Nephron progenitor cell (in vitro differentiated cells): ENCODE results near the gene SRMS.

Experiments used
- DNase-seq: peaks from one replicate; pipeline ENCODE4 v3.0.0; 2021
- H3K27ac Mint-ChIP-seq: 2 replicates; pipeline ENCODE4 v1.8.0; 2021; ENCODE audit warnings: mild to moderate bottlenecking, moderate library complexity, mixed read lengths
- H3K27me3 Mint-ChIP-seq: 2 replicates; pipeline ENCODE4 v1.8.0; 2021; ENCODE audit warnings: mild to moderate bottlenecking, low read depth, mixed read lengths; ENCODE audit not compliant: poor library complexity
- H3K36me3 Mint-ChIP-seq: 2 replicates; pipeline ENCODE4 v1.8.0; 2021; ENCODE audit warnings: low read depth, mixed read lengths
- H3K4me1 Mint-ChIP-seq: 2 replicates; pipeline ENCODE4 v1.8.0; 2021; ENCODE audit warnings: mixed read lengths
- H3K4me3 Mint-ChIP-seq: 2 replicates; pipeline ENCODE4 v1.8.0; 2021; ENCODE audit warnings: mild to moderate bottlenecking, moderate library complexity, mixed read lengths
- H3K9me3 Mint-ChIP-seq: 2 replicates; pipeline ENCODE4 v1.8.0; 2021; ENCODE audit warnings: mild to moderate bottlenecking, moderate library complexity, mixed read lengths
- TF ChIP-seq, protein P1 (sequence below): fragments of 200-600 bp; sonication (generic); IDR thresholded peaks from 2 replicates; pipeline ENCODE4 v1.5.0; 2021; ENCODE audit warnings: antibody characterized with exemption

The SRMS gene

GRCh38 chr20:63558804-63559484 is 11.4 kb upstream of the SRMS start:
- Mint-ChIP-seq H3K27ac (no peak overlapping the region), H3K36me3 (peaks cover 5% of the 10 kb centered on the region), H3K27me3 (peaks cover 10% of the 10 kb centered on the region), H3K9me3 (no peaks in the 10 kb centered on the region), H3K4me1 (peaks cover 6% of the 10 kb centered on the region), H3K4me3 (no peak overlapping the region)
- DNase-seq = no peak
- TF ChIP-seq, protein P1, sequence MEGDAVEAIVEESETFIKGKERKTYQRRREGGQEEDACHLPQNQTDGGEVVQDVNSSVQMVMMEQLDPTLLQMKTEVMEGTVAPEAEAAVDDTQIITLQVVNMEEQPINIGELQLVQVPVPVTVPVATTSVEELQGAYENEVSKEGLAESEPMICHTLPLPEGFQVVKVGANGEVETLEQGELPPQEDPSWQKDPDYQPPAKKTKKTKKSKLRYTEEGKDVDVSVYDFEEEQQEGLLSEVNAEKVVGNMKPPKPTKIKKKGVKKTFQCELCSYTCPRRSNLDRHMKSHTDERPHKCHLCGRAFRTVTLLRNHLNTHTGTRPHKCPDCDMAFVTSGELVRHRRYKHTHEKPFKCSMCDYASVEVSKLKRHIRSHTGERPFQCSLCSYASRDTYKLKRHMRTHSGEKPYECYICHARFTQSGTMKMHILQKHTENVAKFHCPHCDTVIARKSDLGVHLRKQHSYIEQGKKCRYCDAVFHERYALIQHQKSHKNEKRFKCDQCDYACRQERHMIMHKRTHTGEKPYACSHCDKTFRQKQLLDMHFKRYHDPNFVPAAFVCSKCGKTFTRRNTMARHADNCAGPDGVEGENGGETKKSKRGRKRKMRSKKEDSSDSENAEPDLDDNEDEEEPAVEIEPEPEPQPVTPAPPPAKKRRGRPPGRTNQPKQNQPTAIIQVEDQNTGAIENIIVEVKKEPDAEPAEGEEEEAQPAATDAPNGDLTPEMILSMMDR = no peak

DNA sequence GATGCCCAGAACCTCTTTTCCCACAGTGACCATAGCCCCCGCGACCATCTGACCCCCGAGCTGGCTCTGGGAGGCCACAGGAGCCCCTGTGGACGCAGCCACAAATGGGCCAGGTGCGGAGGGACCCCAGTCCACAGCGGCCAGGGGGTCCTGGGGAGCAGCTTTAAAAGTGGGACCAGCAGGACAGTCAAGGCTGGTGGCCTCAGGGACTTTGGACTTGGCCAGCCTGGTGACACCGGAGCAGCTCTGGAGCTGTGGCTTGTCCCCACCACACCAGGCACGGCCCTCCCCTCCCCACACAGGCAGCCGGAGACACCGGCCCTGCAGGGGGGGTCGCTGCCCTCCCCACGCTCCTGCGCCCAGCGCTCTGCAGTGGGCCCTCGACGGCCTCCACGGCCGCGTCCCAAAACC is 9.9 kb upstream of the SRMS start:
- Mint-ChIP-seq H3K27me3 (peaks cover 10% of the 10 kb centered on the region), H3K4me3 (no peak overlapping the region), H3K36me3 (peaks cover 5% of the 10 kb centered on the region), H3K27ac (peak overlapping the region; percentile 54), H3K9me3 (no peaks in the 10 kb centered on the region), H3K4me1 (peaks cover 10% of the 10 kb centered on the region)
- TF ChIP-seq, protein P1 = no peak
- no peak for DNase-seq

DNA sequence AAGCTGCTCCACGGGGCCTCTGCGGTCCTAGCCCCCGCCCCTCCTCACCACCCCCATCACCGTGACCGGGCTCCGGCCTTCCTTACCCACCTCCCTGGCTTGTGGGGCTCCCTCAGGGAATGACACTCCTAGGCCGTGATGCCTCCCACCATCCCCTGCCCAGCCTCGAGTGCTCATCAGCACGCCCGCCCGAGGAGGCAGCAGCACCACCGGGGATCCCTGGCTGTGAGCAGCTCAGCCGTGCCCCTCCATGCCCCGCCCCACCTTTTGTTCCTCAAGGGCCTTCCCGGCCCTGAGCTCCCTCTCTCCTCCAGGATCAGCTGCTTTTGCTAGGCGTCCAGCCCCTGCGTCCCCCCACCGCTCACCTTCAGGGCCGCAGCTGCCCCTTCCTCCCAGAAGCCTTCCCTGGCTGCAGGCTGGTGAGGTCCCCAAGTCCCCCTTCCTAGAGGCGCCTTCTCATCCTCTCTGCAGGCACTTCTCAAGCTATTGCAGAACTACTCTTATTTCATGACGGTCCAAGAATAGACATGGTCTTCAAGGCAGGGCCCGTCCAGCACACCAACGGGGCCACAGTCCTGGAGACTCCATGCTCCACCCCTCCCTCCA is 9.4 kb upstream of the SRMS start:
- TF ChIP-seq, protein P1 = no peak
- Mint-ChIP-seq H3K36me3 (peaks cover 5% of the 10 kb centered on the region), H3K9me3 (no peaks in the 10 kb centered on the region), H3K27me3 (peaks cover 12% of the 10 kb centered on the region), H3K27ac (peak overlapping the region; percentile 54), H3K4me3 (no peak overlapping the region), H3K4me1 (peaks cover 14% of the 10 kb centered on the region)
- no peak for DNase-seq

GRCh38 chr20:63555661-63556381 is 8.3 kb upstream of the SRMS start:
- Mint-ChIP-seq H3K4me1 (peaks cover 18% of the 10 kb centered on the region), H3K27me3 (peaks cover 16% of the 10 kb centered on the region), H3K9me3 (no peaks in the 10 kb centered on the region), H3K27ac (no peak overlapping the region), H3K4me3 (no peak overlapping the region), H3K36me3 (peaks cover 5% of the 10 kb centered on the region)
- TF ChIP-seq, protein P1 = no peak
- DNase-seq = no peak

- TF ChIP-seq, protein P1 = no peak
- Mint-ChIP-seq H3K4me3 (peak overlapping the region; percentile 76), H3K9me3 (no peaks in the 10 kb centered on the region), H3K27me3 (peaks cover 17% of the 10 kb centered on the region), H3K36me3 (no peaks in the 10 kb centered on the region), H3K27ac (no peak overlapping the region), H3K4me1 (peaks cover 20% of the 10 kb centered on the region)
- no peak for DNase-seq
Measured at GRCh38 chr20:63554361-63555278, 7.1 kb upstream of the SRMS start.
